Astrocyte (in vitro differentiated cells and primary cell): Measurements from ENCODE around the gene PFKFB2. TPM values are rescaled to one million over a fixed set of nuclear protein-coding genes. Genes with fewer than 3 reads are reported as not detected.

ENCODE experiments used
- DNase-seq: peaks from one replicate; pipeline ENCODE4 v3.0.0-alpha.2; 2010; ENCODE audit warnings: low read depth
- FAIRE-seq: peaks from 2 replicates; lab custom pipeline; 2011; peaks lifted over from hg19 to GRCh38; lab: Jason Lieb, UNC
- H2AFZ ChIP-seq: 2 replicates; pipeline ENCODE4 v1.6.0; 2012; ENCODE audit warnings: low read depth, low read length, inconsistent platforms
- H3K27ac ChIP-seq: 2 replicates; pipeline ENCODE4 v1.5.1; 2011; ENCODE audit warnings: low read depth, low read length, inconsistent platforms
- H3K27me3 ChIP-seq: 2 replicates; pipeline ENCODE4 v1.6.0; 2011; ENCODE audit warnings: low read length, inconsistent platforms; ENCODE audit not compliant: insufficient read depth
- H3K36me3 ChIP-seq: 2 replicates; pipeline ENCODE4 v1.5.1; 2011; ENCODE audit warnings: low read length, inconsistent platforms; ENCODE audit not compliant: insufficient read depth
- H3K4me1 ChIP-seq: 2 replicates; pipeline ENCODE4 v1.5.1; 2011; ENCODE audit warnings: low read length, inconsistent platforms; ENCODE audit not compliant: insufficient read depth
- H3K4me2 ChIP-seq: 2 replicates; pipeline ENCODE4 v1.6.0; 2012; ENCODE audit warnings: low read length, inconsistent platforms
- H3K4me3 ChIP-seq: 2 replicates; pipeline ENCODE4 v1.5.1; 2011; ENCODE audit warnings: low read depth, mild to moderate bottlenecking, low read length, inconsistent platforms; ENCODE audit not compliant: insufficient read depth
- H3K79me2 ChIP-seq: 2 replicates; pipeline ENCODE4 v1.6.0; 2012; ENCODE audit warnings: mild to moderate bottlenecking, low read length, inconsistent platforms; ENCODE audit not compliant: insufficient read depth
- H3K9ac ChIP-seq: 2 replicates; pipeline ENCODE4 v1.6.0; 2012; ENCODE audit warnings: mild to moderate bottlenecking, low read length, inconsistent platforms
- H3K9me3 ChIP-seq: 2 replicates; pipeline ENCODE4 v1.5.1; 2012; ENCODE audit warnings: low read depth, mild to moderate bottlenecking, low read length, inconsistent platforms; ENCODE audit not compliant: insufficient read depth
- H4K20me1 ChIP-seq: 2 replicates; pipeline ENCODE4 v1.6.0; 2012; ENCODE audit warnings: low read length, inconsistent platforms; ENCODE audit not compliant: insufficient read depth
- H3K27ac Mint-ChIP-seq: one replicate; pipeline ENCODE4 v1.8.0; 2021; ENCODE audit warnings: mild to moderate bottlenecking, mixed read lengths; ENCODE audit not compliant: unreplicated experiment
- H3K27me3 Mint-ChIP-seq: one replicate; pipeline ENCODE4 v1.8.0; 2021; ENCODE audit warnings: low read depth, mixed read lengths; ENCODE audit not compliant: unreplicated experiment
- H3K36me3 Mint-ChIP-seq: one replicate; pipeline ENCODE4 v1.8.0; 2021; ENCODE audit warnings: low read depth, mixed read lengths; ENCODE audit not compliant: unreplicated experiment
- H3K4me1 Mint-ChIP-seq: one replicate; pipeline ENCODE4 v1.8.0; 2021; ENCODE audit warnings: low read depth, mixed read lengths; ENCODE audit not compliant: unreplicated experiment
- H3K4me3 Mint-ChIP-seq: one replicate; pipeline ENCODE4 v1.8.0; 2021; ENCODE audit warnings: mild to moderate bottlenecking, moderate library complexity, mixed read lengths; ENCODE audit not compliant: unreplicated experiment
- H3K9me3 Mint-ChIP-seq: one replicate; pipeline ENCODE4 v1.8.0; 2021; ENCODE audit warnings: mild to moderate bottlenecking, mixed read lengths; ENCODE audit not compliant: unreplicated experiment
- CTCF ChIP-seq: IDR thresholded peaks from 2 replicates; pipeline ENCODE4 v1.5.1; 2011; ENCODE audit warnings: low read depth, mild to moderate bottlenecking, inconsistent platforms, low read length, moderate library complexity; ENCODE audit not compliant: insufficient read depth
- EZH2 ChIP-seq: IDR thresholded peaks from 2 replicates; pipeline ENCODE4 v1.6.1; 2012; ENCODE audit warnings: mild to moderate bottlenecking, low read length, inconsistent platforms; ENCODE audit not compliant: insufficient read depth
- total RNA-seq: library from RNA; stranded (reverse); gene quantifications from 2 replicates; pipeline ENCODE4 v1.2.1, GENCODE V29; 2021

PFKFB2 gene
- total RNA-seq, 1 donor from 2014 or later = 6.2 TPM

GRCh38 chr1:207054491-207054890 lies 1.4 kb downstream of the PFKFB2 start:
- peaks cover 13% of the 10 kb centered on the region for H3K79me2 ChIP-seq
- H3K4me1 ChIP-seq = peaks cover 19% of the 10 kb centered on the region
- no peak overlapping the region for H3K27ac Mint-ChIP-seq
- H3K9me3 Mint-ChIP-seq = no peaks in the 10 kb centered on the region
- H3K9ac ChIP-seq = no peak overlapping the region
- no peaks in the 10 kb centered on the region for H3K27me3 Mint-ChIP-seq
- H3K4me3 Mint-ChIP-seq = no peak overlapping the region
- H4K20me1 ChIP-seq = peaks cover 4% of the 10 kb centered on the region
- TF ChIP-seq CTCF = no peak
- no peak for TF ChIP-seq EZH2
- H3K36me3 ChIP-seq = no peaks in the 10 kb centered on the region
- no peak overlapping the region for H3K27ac ChIP-seq
- peaks cover 10% of the 10 kb centered on the region for H3K4me1 Mint-ChIP-seq
- H2AFZ ChIP-seq = no peak overlapping the region
- no peak overlapping the region for H3K4me3 ChIP-seq
- no peaks in the 10 kb centered on the region for H3K36me3 Mint-ChIP-seq
- FAIRE-seq (no peak), DNase-seq (no peak)
- H3K4me2 ChIP-seq = no peak overlapping the region
- H3K9me3 ChIP-seq = no peaks in the 10 kb centered on the region
- H3K27me3 ChIP-seq = no peaks in the 10 kb centered on the region

DNA sequence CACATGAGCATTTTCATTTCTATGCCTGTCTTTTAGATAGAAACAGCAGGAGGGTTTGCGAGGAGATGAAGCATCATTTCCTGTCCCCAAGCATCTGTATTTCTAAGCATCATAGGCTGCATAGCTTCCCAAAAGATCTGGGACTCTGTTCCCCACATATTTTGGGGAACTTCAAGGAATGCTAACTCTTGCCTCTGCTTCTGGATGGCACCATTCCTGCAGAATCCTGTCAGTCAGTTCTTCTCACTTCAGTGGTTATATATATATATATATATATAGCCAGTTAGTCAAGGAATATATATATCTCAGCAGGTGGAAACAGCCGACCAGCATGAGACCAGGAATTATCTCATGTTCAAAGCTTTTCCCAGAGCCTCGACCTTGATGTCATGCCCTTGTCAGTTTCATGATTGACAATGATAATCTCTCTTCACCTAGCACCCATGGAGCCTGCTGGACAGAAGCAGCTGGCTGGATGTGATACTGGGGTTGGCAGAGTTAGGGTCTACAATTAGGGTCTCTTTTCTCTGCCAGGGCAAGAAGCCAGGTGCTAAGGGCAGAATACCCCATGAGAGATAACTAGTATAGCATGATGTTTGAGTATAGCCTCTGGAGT lies 2.4 kb downstream of the PFKFB2 start:
- no peak overlapping the region for H3K27ac Mint-ChIP-seq
- no peak overlapping the region for H3K4me3 ChIP-seq
- no peaks in the 10 kb centered on the region for H3K36me3 Mint-ChIP-seq
- peaks cover 8% of the 10 kb centered on the region for H3K4me1 Mint-ChIP-seq
- H3K27me3 ChIP-seq = no peaks in the 10 kb centered on the region
- no peaks in the 10 kb centered on the region for H3K9me3 ChIP-seq
- no peaks in the 10 kb centered on the region for H3K9me3 Mint-ChIP-seq
- no peaks in the 10 kb centered on the region for H3K36me3 ChIP-seq
- peaks cover 3% of the 10 kb centered on the region for H3K79me2 ChIP-seq
- DNase-seq (no peak), FAIRE-seq (no peak)
- no peaks in the 10 kb centered on the region for H4K20me1 ChIP-seq
- no peak overlapping the region for H3K27ac ChIP-seq
- H3K4me1 ChIP-seq = peaks cover 17% of the 10 kb centered on the region
- no peak for TF ChIP-seq CTCF
- no peak for TF ChIP-seq EZH2
- no peaks in the 10 kb centered on the region for H3K27me3 Mint-ChIP-seq
- H3K4me2 ChIP-seq = no peak overlapping the region
- H3K9ac ChIP-seq = no peak overlapping the region
- H3K4me3 Mint-ChIP-seq = no peak overlapping the region
- no peak overlapping the region for H2AFZ ChIP-seq

DNA sequence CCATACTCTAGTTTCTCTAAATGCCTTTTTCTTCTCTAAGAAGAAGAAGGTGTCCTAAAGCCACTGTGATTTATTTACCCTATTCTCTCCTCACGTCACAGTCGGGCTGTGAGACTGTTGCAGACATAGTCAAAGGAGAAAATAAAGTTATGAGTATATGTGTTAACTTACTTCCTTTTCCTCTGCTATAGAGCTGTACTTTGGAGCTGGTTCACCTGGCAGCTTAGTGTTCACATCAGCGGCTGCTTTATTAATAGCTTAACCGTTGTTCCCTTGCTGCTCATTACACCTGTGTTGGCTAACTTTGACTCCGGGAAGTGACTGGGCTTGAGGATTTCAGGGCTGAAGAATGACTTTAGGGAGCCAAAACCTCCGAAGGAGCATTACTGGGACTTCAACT lies 3.6 kb downstream of the PFKFB2 start:
- DNase-seq = no peak
- Mint-ChIP-seq H3K9me3 (no peaks in the 10 kb centered on the region), H3K27me3 (no peaks in the 10 kb centered on the region), H3K4me3 (no peak overlapping the region), H3K36me3 (no peaks in the 10 kb centered on the region), H3K4me1 (peaks cover 4% of the 10 kb centered on the region), H3K27ac (no peak overlapping the region)
- peaks cover 10% of the 10 kb centered on the region for H3K4me1 ChIP-seq
- no peak overlapping the region for H3K4me3 ChIP-seq
- H4K20me1 ChIP-seq = no peaks in the 10 kb centered on the region
- no peak overlapping the region for H3K9ac ChIP-seq
- H3K27ac ChIP-seq = no peak overlapping the region
- no peaks in the 10 kb centered on the region for H3K36me3 ChIP-seq
- H3K79me2 ChIP-seq = no peaks in the 10 kb centered on the region
- no peak overlapping the region for H2AFZ ChIP-seq
- no peak for FAIRE-seq
- no peak overlapping the region for H3K4me2 ChIP-seq
- no peaks in the 10 kb centered on the region for H3K9me3 ChIP-seq
- TF ChIP-seq CTCF = no peak
- no peak for TF ChIP-seq EZH2
- no peaks in the 10 kb centered on the region for H3K27me3 ChIP-seq
